SU-DHL-6 (cell line): ENCODE measurements around the gene FREY1.

ENCODE experiments used
- H2AFZ ChIP-seq: fragments of 200-600 bp; sonication (generic); 2 replicates; pipeline ENCODE4 v1.6.1; 2014; ENCODE audit warnings: low read depth, mild to moderate bottlenecking, moderate library complexity, mixed read lengths, antibody characterized with exemption, low read length; ENCODE audit not compliant: severe bottlenecking
- H3F3A ChIP-seq: fragments of 200-600 bp; shearing (Covaris generic); 2 replicates; pipeline ENCODE4 v1.6.0; 2016; ENCODE audit warnings: antibody characterized with exemption, mild to moderate bottlenecking; ENCODE audit not compliant: insufficient read depth
- H3K27ac ChIP-seq: fragments of 200-600 bp; sonication (generic); 2 replicates; pipeline ENCODE4 v1.5.1; 2016; ENCODE audit warnings: low read depth, mild to moderate bottlenecking, low read length, moderate library complexity, mixed read lengths
- H3K27me3 ChIP-seq: fragments of 200-600 bp; sonication (generic), shearing (Covaris generic); 2 replicates; pipeline ENCODE4 v1.6.0; 2014; ENCODE audit warnings: mild to moderate bottlenecking, low read length
- H3K36me3 ChIP-seq: fragments of 200-600 bp; sonication (generic); 2 replicates; pipeline ENCODE4 v1.6.1; 2014; ENCODE audit warnings: mild to moderate bottlenecking, low read length, mixed read lengths
- H3K4me2 ChIP-seq: fragments of 300-600, 200-600 bp; shearing (Covaris generic), sonication (generic); 2 replicates; pipeline ENCODE4 v1.6.0; 2014; ENCODE audit warnings: low read length, low read depth, mild to moderate bottlenecking; ENCODE audit not compliant: poor library complexity, severe bottlenecking
- H3K4me3 ChIP-seq: fragments of 200-600 bp; sonication (generic); 2 replicates; pipeline ENCODE4 v1.5.1; 2014; ENCODE audit warnings: antibody characterized with exemption, low read length, mild to moderate bottlenecking, mixed read lengths; ENCODE audit not compliant: insufficient read depth, poor library complexity, severe bottlenecking
- H3K79me2 ChIP-seq: fragments of 200-600 bp; sonication (generic); 2 replicates; pipeline ENCODE4 v1.6.1; 2014; ENCODE audit warnings: mild to moderate bottlenecking, low read length, moderate library complexity; ENCODE audit not compliant: insufficient read depth
- H3K9ac ChIP-seq: fragments of 200-600 bp; sonication (generic); 2 replicates; pipeline ENCODE4 v1.7.0; 2014; ENCODE audit warnings: mild to moderate bottlenecking, low read length
- H3K9me2 ChIP-seq: fragments of 200-600 bp; sonication (generic); replicated peaks from 2 replicates; pipeline ENCODE4 v1.6.1; 2014; ENCODE audit warnings: low read length; ENCODE audit not compliant: insufficient read depth
- H3K9me3 ChIP-seq: fragments of 200-600 bp; sonication (generic); 2 replicates; pipeline ENCODE4 v1.6.1; 2014; ENCODE audit warnings: low read length, mixed read lengths; ENCODE audit not compliant: insufficient read depth
- H4K20me1 ChIP-seq: fragments of 200-600 bp; sonication (generic); 2 replicates; pipeline ENCODE4 v1.6.1; 2014; ENCODE audit warnings: low read depth, mild to moderate bottlenecking, antibody characterized with exemption, low read length, moderate library complexity, mixed read lengths
- CTCF ChIP-seq: fragments of 200-600 bp; sonication (generic); IDR thresholded peaks from one replicate; pipeline ENCODE4 v1.5.1; 2017; ENCODE audit warnings: antibody characterized with exemption, mild to moderate bottlenecking, low read length, moderate library complexity; ENCODE audit not compliant: insufficient read depth, poor library complexity, severe bottlenecking
- EZH2phosphoT487 ChIP-seq: fragments of 200-600 bp; sonication (generic), shearing (Covaris generic); conservative IDR thresholded peaks from 2 replicates; pipeline ENCODE4 v1.6.1; 2018; ENCODE audit warnings: mild to moderate bottlenecking, antibody characterized with exemption, low read length, moderate library complexity, mixed read lengths

Gene FREY1

GRCh38 chr11:45889555-45889954 lies 17.5 kb downstream of the FREY1 start:
- no peaks in the 10 kb centered on the region for H3K9me3 ChIP-seq
- H3K27me3 ChIP-seq = no peaks in the 10 kb centered on the region
- no peaks in the 10 kb centered on the region for H3K79me2 ChIP-seq
- no peak overlapping the region for H3K27ac ChIP-seq
- no peak overlapping the region for H2AFZ ChIP-seq
- no peak overlapping the region for H3K4me2 ChIP-seq
- no peak overlapping the region for H3K9ac ChIP-seq
- no peaks in the 10 kb centered on the region for H3K9me2 ChIP-seq
- H3K36me3 ChIP-seq = no peaks in the 10 kb centered on the region
- no peaks in the 10 kb centered on the region for H4K20me1 ChIP-seq
- TF ChIP-seq CTCF (no peak), EZH2phosphoT487 (no peak)
- H3F3A ChIP-seq = no peaks in the 10 kb centered on the region
- no peak overlapping the region for H3K4me3 ChIP-seq

- Histone ChIP-seq H3K4me3 (no peak overlapping the region), H3K79me2 (no peaks in the 10 kb centered on the region), H3K4me2 (no peak overlapping the region), H3K36me3 (no peaks in the 10 kb centered on the region), H3F3A (no peaks in the 10 kb centered on the region), H3K27ac (no peak overlapping the region), H3K9me3 (no peaks in the 10 kb centered on the region), H3K9me2 (no peaks in the 10 kb centered on the region), H4K20me1 (no peaks in the 10 kb centered on the region), H2AFZ (no peak overlapping the region), H3K27me3 (no peaks in the 10 kb centered on the region), H3K9ac (no peak overlapping the region)
- TF ChIP-seq CTCF (no peak), EZH2phosphoT487 (no peak)
Measured at GRCh38 chr11:45887587-45887986, 19.5 kb downstream of the FREY1 start.

- H3K9me2 ChIP-seq = no peaks in the 10 kb centered on the region
- no peaks in the 10 kb centered on the region for H3K27me3 ChIP-seq
- no peaks in the 10 kb centered on the region for H3K36me3 ChIP-seq
- no peak overlapping the region for H3K9ac ChIP-seq
- H4K20me1 ChIP-seq = no peaks in the 10 kb centered on the region
- no peaks in the 10 kb centered on the region for H3K79me2 ChIP-seq
- no peak overlapping the region for H3K27ac ChIP-seq
- no peak overlapping the region for H2AFZ ChIP-seq
- no peak overlapping the region for H3K4me3 ChIP-seq
- H3K9me3 ChIP-seq = no peaks in the 10 kb centered on the region
- no peak for TF ChIP-seq CTCF
- no peak for TF ChIP-seq EZH2phosphoT487
- no peaks in the 10 kb centered on the region for H3F3A ChIP-seq
- H3K4me2 ChIP-seq = no peak overlapping the region
Measured at GRCh38 chr11:45886816-45887520, 20.1 kb downstream of the FREY1 start.
